Measurements from ENCODE around the gene DLEC1. TPM values are rescaled to one million over a fixed set of nuclear protein-coding genes. Genes with fewer than 3 reads are reported as not detected.

Gene DLEC1
- polyA plus RNA-seq, 1 donor from 2014 or later, result 0.28 TPM

DNA sequence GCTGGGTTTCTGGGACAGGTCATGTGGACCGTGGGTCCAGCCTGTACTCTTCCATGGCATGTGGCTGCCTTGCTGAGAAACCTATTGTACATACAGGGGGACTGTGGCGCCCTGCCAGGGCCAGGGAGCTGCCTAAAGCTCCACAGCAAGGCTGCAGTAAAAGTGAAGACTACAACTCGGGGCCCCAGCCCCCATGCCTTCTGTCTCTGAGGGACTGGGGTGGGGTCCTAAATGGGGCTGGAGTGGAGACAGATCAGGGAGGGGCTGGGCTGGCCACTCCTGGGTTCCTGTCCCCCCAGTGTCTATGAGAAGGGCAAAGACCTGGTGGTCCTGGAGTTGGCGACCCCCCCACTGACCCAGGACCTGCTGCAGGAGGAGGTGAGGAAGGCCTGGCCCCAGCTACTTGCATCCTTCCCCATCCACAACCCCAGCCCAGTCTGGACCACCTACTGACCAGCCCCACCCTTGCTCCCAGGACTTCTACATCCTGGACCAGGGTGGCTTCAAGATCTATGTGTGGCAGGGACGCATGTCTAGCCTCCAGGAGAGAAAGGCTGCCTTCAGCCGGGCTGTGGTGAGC is 41.1 kb upstream of the DLEC1 start:
- peak overlapping the region; percentile 68 to 99 (median 94) for H3K27ac Mint-ChIP-seq
- H3K9me3 Mint-ChIP-seq, result no peaks in the 10 kb centered on the region
- no peaks in the 10 kb centered on the region for H3K27me3 Mint-ChIP-seq
- peaks cover 5% of the 10 kb centered on the region for H3K36me3 Mint-ChIP-seq
- H3K4me3 Mint-ChIP-seq, result peak overlapping the region in 3 of 4 donors; percentile 67 to 91 (median 77)
- H3K4me1 Mint-ChIP-seq, result peaks cover 24 to 44% (median 36%) of the 10 kb centered on the region in 3 donors

DNA sequence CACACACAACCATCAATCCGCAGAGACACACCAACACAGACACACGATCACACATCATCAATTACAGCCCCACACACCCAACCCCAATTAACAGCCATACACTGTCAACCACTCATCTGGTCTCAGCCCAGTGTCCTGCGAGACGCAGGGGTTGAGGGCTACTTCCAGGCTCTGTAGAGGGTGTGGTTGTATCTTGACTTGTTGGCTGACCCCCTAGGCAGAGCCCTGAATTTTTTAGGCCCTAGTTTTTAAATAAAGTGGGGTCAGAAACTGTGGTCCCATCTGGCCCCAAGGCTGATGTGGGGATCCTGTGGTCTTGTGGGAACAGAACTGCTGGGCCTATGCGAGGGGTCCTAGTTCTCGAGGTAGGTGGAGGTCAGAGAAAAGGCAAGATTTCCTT is 39.2 kb upstream of the DLEC1 start:
- Mint-ChIP-seq H3K9me3 (no peaks in the 10 kb centered on the region), H3K4me3 (peak overlapping the region in 3 of 4 donors; percentile 17 to 82 (median 44)), H3K36me3 (peaks cover 5% of the 10 kb centered on the region), H3K27ac (peak overlapping the region in 1 of 3 donors; percentile 5), H3K27me3 (no peaks in the 10 kb centered on the region), H3K4me1 (peaks cover 11 to 38% (median 35%) of the 10 kb centered on the region in 3 donors)

DNA sequence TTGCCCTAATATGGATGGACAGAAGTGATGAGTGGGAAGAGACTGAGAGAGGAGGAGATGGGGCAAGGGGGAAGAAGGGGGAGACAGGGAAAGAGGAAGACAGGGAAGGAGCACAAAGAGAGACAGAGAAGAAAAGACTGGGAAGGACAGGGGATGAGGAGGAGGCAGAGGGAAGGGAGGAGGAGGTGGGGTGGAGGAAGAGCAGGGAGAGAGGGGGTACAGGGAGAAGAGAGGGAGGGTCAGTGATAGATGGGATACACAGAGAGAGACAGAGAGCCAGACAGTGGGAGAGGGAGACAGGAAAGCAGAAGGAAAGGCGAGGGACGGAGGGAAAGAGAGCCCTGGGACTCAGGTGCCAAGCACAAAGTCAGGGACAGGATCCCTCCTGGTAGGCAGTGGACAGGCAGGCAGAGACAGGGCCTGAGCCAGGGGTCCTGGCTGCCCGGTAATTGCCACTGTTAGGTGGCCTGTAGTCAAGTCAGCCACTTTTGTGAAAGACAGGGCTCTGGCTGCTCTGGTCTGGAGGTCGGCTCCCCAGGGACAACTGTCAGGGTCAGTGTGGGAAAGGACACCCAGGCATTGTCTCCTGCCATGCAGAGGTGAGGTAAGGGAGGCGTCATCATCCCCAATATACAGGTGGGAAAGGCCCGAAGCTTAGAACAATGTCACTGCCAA is 38.6 kb upstream of the DLEC1 start:
- no peaks in the 10 kb centered on the region for H3K9me3 Mint-ChIP-seq
- peaks cover 5% of the 10 kb centered on the region for H3K36me3 Mint-ChIP-seq
- peaks cover 8 to 32% (median 31%) of the 10 kb centered on the region in 3 donors for H3K4me1 Mint-ChIP-seq
- H3K27ac Mint-ChIP-seq, result no peak overlapping the region
- no peaks in the 10 kb centered on the region for H3K27me3 Mint-ChIP-seq
- H3K4me3 Mint-ChIP-seq, result peak overlapping the region in 1 of 4 donors; percentile 82

DNA sequence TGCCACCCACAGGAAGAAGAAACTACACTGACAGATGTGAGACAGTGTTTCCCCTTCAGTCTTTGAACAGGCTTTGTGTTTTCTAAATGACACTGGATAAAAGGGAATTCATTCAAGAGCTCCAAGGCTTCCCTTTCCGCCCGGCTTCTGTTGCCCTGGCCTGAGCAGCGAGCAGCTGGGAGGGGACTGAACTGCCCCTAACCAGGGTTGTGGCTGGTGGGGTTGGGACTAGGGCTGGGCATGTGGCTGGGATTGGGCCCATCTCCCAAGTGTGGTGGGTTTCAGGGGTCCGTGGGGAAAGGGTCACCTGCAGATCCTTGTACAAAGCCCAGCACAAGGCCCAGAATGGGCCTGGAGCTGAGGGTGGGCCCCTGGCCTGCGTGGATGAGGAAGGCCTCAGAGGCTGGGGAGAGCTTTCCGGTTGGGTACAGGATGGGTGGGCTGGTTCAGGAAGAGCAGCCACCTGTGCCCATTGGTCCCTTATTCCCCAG is 38.0 kb upstream of the DLEC1 start:
- Mint-ChIP-seq H3K4me1 (peaks cover 8 to 28% (median 27%) of the 10 kb centered on the region in 3 donors), H3K36me3 (peaks cover 5% of the 10 kb centered on the region), H3K27me3 (no peaks in the 10 kb centered on the region), H3K4me3 (no peak overlapping the region), H3K9me3 (no peaks in the 10 kb centered on the region), H3K27ac (no peak overlapping the region)

DNA sequence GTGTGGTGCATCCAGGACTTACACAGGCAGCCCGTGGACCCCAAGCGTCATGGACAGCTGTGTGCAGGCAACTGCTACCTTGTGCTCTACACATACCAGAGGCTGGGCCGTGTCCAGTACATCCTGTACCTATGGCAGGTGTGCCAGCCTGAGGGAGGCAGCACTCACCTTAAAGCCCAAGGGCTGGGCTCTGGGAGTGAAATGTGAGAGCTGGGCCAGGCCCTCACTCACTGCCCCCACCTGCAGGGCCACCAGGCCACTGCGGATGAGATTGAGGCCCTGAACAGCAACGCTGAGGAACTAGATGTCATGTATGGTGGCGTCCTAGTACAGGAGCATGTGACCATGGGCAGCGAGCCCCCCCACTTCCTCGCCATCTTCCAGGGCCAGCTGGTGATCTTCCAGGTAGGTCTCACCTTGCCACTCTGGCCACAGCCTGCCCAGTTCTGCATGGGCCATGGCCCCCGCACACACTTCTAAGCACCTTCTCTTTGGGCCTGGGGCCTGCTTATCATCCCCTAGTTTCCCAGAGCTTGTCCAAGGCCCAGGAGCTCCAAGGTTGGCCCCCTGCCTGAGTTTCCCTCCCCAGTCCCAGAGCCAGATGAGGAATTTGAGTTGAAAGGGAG is 37.4 kb upstream of the DLEC1 start:
- Mint-ChIP-seq H3K9me3 (no peaks in the 10 kb centered on the region), H3K4me3 (no peak overlapping the region), H3K27ac (peak overlapping the region in 1 of 3 donors; percentile 59), H3K36me3 (peaks cover 4% of the 10 kb centered on the region), H3K4me1 (peaks cover 6 to 27% (median 24%) of the 10 kb centered on the region in 3 donors), H3K27me3 (no peaks in the 10 kb centered on the region)

DNA sequence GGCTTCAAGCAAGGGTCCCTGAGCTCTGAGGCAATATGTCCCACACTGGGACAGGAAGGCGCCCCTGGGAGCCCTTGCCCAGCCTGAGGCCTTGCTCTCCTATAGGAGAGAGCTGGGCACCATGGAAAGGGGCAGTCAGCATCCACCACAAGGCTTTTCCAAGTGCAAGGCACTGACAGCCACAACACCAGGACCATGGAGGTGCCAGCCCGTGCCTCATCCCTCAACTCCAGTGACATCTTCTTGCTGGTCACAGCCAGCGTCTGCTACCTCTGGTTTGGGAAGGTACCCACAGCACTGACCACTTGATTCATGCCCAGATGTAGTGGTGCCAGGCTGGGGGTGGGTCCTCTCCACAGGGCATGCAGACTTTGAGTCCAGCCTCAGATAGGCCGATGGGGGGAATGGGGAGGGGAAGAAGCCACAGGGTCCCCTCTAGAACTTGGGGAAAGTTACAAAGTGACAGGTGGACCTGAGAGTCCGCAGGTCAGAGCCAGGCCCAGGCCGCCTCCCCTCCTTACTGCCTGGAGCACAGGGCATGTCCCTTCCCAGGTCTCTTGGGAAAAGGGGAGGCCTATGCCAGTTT is 36.6 kb upstream of the DLEC1 start:
- Mint-ChIP-seq H3K27ac (peak overlapping the region in 1 of 3 donors; percentile 59), H3K9me3 (no peaks in the 10 kb centered on the region), H3K4me3 (no peak overlapping the region), H3K27me3 (no peaks in the 10 kb centered on the region), H3K4me1 (peaks cover 0 to 23% (median 18%) of the 10 kb centered on the region in 3 donors), H3K36me3 (no peaks in the 10 kb centered on the region)

DNA sequence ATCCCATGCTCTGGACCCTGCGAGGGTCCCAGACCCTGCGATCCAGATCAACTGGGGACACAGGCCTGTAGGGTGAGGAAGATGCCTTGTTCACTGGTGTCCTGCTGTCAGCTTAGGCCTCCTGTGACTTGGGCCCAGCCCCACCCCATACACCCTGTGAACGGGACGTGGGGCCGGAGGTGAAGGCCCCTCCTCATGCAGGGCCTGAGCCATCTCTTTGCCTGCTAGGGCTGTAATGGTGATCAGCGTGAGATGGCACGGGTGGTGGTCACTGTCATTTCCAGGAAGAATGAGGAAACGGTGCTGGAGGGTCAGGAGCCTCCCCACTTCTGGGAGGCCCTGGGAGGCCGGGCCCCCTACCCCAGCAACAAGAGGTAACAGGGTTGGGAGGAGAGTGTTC is 36.1 kb upstream of the DLEC1 start:
- Mint-ChIP-seq H3K4me1 (peaks cover 0 to 22% (median 18%) of the 10 kb centered on the region in 3 donors), H3K9me3 (no peaks in the 10 kb centered on the region), H3K27me3 (no peaks in the 10 kb centered on the region), H3K36me3 (no peaks in the 10 kb centered on the region), H3K27ac (peak overlapping the region in 1 of 3 donors; percentile 89), H3K4me3 (no peak overlapping the region)

DNA sequence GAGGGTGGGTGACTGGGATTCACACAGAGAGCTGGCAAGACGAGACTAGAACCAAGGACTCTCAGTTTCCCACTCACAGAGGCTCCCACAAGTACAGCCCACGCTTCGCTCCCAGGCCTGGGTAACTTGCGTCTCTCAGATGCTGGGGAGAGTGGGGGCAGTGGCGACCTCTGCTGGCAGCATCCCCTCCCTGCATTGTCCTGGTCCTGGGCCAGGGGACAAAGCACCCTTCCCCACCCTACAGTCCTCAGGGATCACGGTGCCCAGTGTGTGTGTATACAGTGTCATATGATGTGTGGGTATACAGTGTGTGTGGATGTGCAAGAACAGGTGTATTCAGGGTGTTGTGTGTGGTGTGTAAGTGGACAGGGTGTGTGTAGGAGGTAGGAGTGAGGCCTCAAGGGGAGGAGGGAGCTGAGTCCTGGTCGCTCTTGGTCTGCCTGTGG is 35.6 kb upstream of the DLEC1 start:
- no peaks in the 10 kb centered on the region for H3K9me3 Mint-ChIP-seq
- H3K36me3 Mint-ChIP-seq, result no peaks in the 10 kb centered on the region
- no peaks in the 10 kb centered on the region for H3K27me3 Mint-ChIP-seq
- H3K4me1 Mint-ChIP-seq, result peaks cover 0 to 18% (median 18%) of the 10 kb centered on the region in 3 donors
- peak overlapping the region in 1 of 3 donors; percentile 89 for H3K27ac Mint-ChIP-seq
- no peak overlapping the region for H3K4me3 Mint-ChIP-seq

DNA sequence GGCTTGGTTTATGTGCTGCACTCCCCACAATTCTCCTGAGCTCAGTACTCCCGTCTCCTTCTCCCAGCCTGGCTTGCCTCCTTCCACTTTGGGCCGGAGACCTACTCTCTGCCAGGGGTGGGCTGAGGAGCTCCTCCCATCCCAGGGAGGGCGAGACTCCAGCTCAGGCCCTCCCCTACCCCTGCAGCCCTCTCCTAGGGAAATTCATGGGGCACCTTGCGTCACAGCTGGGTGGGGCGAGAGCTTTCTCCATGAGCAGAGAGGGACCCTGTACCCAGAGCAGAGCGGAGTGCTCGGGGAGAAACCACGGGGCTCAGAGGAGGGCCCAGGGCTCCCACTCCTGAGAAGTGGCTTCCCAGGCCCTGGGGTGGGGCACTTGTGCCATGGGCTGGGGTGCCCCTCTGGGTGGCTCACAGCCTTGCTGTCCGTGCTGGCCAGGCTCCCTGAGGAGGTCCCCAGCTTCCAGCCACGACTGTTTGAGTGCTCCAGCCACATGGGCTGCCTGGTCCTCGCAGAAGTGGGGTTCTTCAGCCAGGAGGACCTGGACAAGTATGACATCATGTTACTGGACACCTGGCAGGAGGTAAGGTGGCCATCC is 35.1 kb upstream of the DLEC1 start:
- Mint-ChIP-seq H3K4me1 (peaks cover 0 to 17% (median 13%) of the 10 kb centered on the region in 3 donors), H3K9me3 (no peaks in the 10 kb centered on the region), H3K27me3 (no peaks in the 10 kb centered on the region), H3K27ac (peak overlapping the region in 2 of 3 donors; percentile 33 to 89), H3K36me3 (no peaks in the 10 kb centered on the region), H3K4me3 (no peak overlapping the region)

DNA sequence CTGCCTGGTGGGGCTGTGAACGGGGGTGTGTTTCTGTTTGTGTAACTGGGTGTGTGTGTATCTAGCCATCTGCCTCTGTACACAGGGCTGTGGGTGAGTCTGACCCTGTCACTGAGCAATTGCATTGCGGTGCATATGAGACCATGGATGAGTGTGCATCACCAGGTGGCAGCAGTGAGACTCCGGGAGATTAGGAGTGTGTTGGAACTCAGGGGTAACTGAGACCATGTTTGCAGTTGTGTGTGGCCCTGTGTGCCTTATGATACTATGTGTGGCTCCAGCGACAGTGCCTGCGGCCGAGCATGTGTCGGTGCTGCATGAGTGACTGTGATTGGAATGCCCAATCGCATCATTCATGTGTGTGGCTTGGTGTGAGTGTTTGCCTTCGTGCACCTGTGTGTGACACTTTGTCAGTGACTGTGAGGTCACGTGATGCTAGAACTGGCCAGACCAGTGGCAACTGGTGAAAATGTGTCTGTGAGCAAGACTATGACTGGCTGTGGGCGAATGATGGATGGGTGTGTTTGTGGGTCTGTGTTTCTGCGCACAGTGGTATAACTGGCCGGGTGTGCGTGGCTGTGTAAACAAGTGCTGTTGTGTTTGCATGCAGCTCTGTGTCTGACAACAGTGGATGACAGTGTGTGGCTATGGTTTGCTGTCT is 34.5 kb upstream of the DLEC1 start:
- peak overlapping the region in 1 of 3 donors; percentile 33 for H3K27ac Mint-ChIP-seq
- H3K27me3 Mint-ChIP-seq, result no peaks in the 10 kb centered on the region
- no peaks in the 10 kb centered on the region for H3K36me3 Mint-ChIP-seq
- no peaks in the 10 kb centered on the region for H3K9me3 Mint-ChIP-seq
- H3K4me3 Mint-ChIP-seq, result no peak overlapping the region
- peaks cover 0 to 12% (median 9%) of the 10 kb centered on the region in 3 donors for H3K4me1 Mint-ChIP-seq

DNA sequence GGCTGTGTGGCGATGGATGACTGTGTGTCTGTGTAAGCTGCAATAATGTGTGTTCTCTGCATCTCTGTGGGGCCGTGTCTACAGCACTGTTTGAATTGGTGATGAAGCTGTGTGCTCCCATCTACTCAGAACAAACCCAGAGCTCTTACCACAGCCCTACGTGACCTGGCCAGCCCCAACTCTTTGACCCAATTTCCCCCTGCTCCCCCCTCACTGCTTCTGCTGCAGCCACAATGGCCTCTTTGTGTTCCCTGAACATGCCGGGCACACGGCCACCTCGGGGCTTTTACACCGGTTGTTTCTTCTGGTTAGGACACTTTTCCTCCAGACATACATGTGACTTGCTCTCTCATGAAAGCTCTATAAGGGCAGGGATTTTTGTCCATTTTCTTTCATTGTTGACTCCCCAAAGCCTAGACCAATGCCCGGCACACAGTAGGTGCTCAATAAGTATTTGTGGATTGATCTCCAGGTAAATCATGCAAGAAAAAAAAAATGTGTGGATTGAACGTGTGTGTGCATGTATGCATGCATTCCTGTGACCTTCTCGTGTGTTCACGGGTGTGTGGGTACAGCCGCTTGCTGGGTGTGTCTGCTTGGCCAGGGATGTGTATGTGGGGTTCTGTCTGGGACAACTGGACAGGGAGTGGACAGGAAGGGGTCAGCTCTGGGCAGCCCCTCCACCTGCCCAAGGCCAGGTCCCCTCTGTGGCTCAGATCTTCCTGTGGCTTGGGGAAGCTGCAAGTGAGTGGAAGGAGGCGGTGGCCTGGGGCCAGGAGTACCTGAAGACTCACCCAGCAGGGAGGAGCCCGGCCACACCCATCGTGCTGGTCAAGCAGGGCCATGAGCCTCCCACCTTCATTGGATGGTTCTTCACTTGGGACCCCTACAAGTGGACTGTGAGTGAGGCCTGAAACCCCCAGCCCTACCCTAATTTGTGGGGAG is 33.7 kb upstream of the DLEC1 start:
- Mint-ChIP-seq H3K36me3 (no peaks in the 10 kb centered on the region), H3K4me3 (no peak overlapping the region), H3K27ac (peak overlapping the region in 1 of 3 donors; percentile 19), H3K4me1 (peaks cover 0 to 12% (median 7%) of the 10 kb centered on the region in 3 donors), H3K27me3 (no peaks in the 10 kb centered on the region), H3K9me3 (no peaks in the 10 kb centered on the region)

DNA sequence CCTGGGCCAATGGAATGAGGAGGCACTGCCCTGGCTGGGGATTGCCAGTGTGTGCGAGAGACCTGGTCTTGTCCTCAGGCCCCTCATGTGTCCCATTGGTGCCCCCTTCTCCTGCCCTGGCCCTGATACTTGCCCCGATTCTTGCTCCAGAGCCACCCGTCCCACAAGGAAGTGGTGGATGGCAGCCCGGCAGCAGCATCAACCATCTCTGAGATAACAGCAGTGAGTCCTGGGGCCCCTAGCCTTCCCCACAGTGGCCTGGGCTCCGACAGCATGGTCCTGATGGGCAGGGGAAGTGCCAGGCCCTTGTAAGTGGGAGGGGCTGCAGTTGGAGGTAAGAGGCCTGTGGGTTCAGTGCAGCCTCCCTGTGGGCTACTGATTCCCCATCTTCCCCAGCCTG is 33.0 kb upstream of the DLEC1 start:
- H3K27me3 Mint-ChIP-seq, result no peaks in the 10 kb centered on the region
- H3K36me3 Mint-ChIP-seq, result no peaks in the 10 kb centered on the region
- no peak overlapping the region for H3K4me3 Mint-ChIP-seq
- no peaks in the 10 kb centered on the region for H3K9me3 Mint-ChIP-seq
- no peak overlapping the region for H3K27ac Mint-ChIP-seq
- H3K4me1 Mint-ChIP-seq, result peaks cover 0 to 13% (median 7%) of the 10 kb centered on the region in 3 donors

DNA sequence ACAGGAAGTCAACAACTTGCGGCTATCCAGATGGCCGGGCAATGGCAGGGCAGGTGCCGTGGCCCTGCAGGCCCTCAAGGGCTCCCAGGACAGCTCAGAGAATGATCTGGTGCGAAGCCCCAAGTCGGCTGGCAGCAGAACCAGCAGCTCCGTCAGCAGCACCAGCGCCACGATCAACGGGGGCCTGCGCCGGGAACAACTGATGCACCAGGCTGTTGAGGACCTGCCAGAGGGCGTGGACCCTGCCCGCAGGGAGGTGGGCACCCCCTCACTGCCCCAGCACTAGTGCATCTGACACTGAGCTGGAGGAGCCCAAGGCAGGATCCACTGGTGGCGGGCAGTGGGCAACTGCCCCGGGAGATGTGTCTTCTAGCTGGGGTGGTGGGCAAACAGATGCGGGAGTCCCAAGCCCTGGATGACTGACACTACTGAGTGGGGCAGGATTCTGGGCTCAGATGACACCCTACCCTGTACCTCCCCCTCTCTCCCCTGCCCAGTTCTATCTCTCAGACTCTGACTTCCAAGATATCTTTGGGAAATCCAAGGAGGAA is 32.5 kb upstream of the DLEC1 start:
- H3K9me3 Mint-ChIP-seq, result no peaks in the 10 kb centered on the region
- H3K36me3 Mint-ChIP-seq, result no peaks in the 10 kb centered on the region
- no peaks in the 10 kb centered on the region for H3K27me3 Mint-ChIP-seq
- no peak overlapping the region for H3K4me3 Mint-ChIP-seq
- peaks cover 0 to 13% (median 7%) of the 10 kb centered on the region in 3 donors for H3K4me1 Mint-ChIP-seq
- H3K27ac Mint-ChIP-seq, result no peak overlapping the region
